HFFc6 (cell line): ENCODE results near the gene PHAF1. TPM values are rescaled to one million over a fixed set of nuclear protein-coding genes. Genes with fewer than 3 reads are reported as not detected.

Experiments used
- DNase-seq: peaks from one replicate; pipeline ENCODE4 v3.0.0-alpha.2; 2018
- H3K27ac Mint-ChIP-seq: 2 replicates; pipeline ENCODE4 v1.8.0; 2020; ENCODE audit warnings: mild to moderate bottlenecking, mixed read lengths
- H3K27me3 Mint-ChIP-seq: 2 replicates; pipeline ENCODE4 v1.8.0; 2021; ENCODE audit warnings: mild to moderate bottlenecking, moderate library complexity, mixed read lengths; ENCODE audit not compliant: insufficient read depth
- H3K36me3 Mint-ChIP-seq: 2 replicates; pipeline ENCODE4 v1.8.0; 2021; ENCODE audit warnings: low read depth, mixed read lengths
- H3K4me1 Mint-ChIP-seq: 2 replicates; pipeline ENCODE4 v1.8.0; 2020; ENCODE audit warnings: low read depth, mixed read lengths
- H3K4me3 Mint-ChIP-seq: 2 replicates; pipeline ENCODE4 v1.8.0; 2020; ENCODE audit warnings: mild to moderate bottlenecking, moderate library complexity, mixed read lengths
- H3K9me3 Mint-ChIP-seq: 2 replicates; pipeline ENCODE4 v1.8.0; 2020; ENCODE audit warnings: mild to moderate bottlenecking, mixed read lengths
- total RNA-seq, 6 experiments: library from RNA; stranded (reverse); fragmentation: NEBNext Ultra II Directional; extraction: Animal tissue kit (Norgen Biotek cat#: 25700); gene quantifications; 2 replicates in 1 of 6; 3 replicates in 5 of 6; pipeline ENCODE4 v1.2.3, GENCODE V29; 2021
- TF ChIP-seq, protein P1 (sequence below): fragments of 200-600 bp; sonication (generic); IDR thresholded peaks from 2 replicates; pipeline ENCODE4 v1.5.0; 2021; ENCODE audit warnings: antibody characterized with exemption, mild to moderate bottlenecking

Gene PHAF1
- total RNA-seq, 6 experiments from 2014 or later = 10.0 to 13.8 (median 11.8) TPM

GRCh38 chr16:67087291-67087690 lies 22.4 kb upstream of the PHAF1 start:
- TF ChIP-seq, protein P1, sequence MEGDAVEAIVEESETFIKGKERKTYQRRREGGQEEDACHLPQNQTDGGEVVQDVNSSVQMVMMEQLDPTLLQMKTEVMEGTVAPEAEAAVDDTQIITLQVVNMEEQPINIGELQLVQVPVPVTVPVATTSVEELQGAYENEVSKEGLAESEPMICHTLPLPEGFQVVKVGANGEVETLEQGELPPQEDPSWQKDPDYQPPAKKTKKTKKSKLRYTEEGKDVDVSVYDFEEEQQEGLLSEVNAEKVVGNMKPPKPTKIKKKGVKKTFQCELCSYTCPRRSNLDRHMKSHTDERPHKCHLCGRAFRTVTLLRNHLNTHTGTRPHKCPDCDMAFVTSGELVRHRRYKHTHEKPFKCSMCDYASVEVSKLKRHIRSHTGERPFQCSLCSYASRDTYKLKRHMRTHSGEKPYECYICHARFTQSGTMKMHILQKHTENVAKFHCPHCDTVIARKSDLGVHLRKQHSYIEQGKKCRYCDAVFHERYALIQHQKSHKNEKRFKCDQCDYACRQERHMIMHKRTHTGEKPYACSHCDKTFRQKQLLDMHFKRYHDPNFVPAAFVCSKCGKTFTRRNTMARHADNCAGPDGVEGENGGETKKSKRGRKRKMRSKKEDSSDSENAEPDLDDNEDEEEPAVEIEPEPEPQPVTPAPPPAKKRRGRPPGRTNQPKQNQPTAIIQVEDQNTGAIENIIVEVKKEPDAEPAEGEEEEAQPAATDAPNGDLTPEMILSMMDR = no peak
- Mint-ChIP-seq H3K9me3 (no peaks in the 10 kb centered on the region), H3K4me3 (no peak overlapping the region), H3K36me3 (peaks cover 9% of the 10 kb centered on the region; the same call in 1 of the 2 replicates), H3K27ac (no peak overlapping the region), H3K4me1 (peaks cover 51% of the 10 kb centered on the region), H3K27me3 (no peaks in the 10 kb centered on the region)
- DNase-seq = no peak

DNA sequence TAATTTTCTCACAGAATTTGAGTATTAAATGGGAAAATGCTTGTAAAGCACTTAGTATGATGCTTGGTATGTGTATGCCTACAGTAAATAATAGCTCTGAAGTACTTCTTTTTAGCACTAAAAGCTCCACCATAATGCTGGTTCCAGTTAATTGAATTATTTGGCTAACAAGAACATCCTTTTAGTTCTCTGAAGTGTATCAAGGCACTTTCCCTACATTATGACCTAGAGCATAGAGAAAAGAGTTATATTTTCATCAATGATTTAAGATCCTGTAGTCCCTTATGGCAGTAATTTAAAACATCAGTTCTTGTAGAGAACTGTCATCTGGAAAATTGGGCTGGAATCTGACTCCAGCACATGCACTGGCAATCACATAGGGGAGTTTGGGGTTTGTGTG lies 21.9 kb upstream of the PHAF1 start:
- DNase-seq = no peak
- peaks cover 51% of the 10 kb centered on the region for H3K4me1 Mint-ChIP-seq
- peaks cover 9% of the 10 kb centered on the region; the same call in 1 of the 2 replicates for H3K36me3 Mint-ChIP-seq
- no peak overlapping the region for H3K4me3 Mint-ChIP-seq
- no peaks in the 10 kb centered on the region for H3K27me3 Mint-ChIP-seq
- H3K9me3 Mint-ChIP-seq = no peaks in the 10 kb centered on the region
- TF ChIP-seq, protein P1 = no peak
- no peak overlapping the region for H3K27ac Mint-ChIP-seq

GRCh38 chr16:67088551-67088950 lies 21.2 kb upstream of the PHAF1 start:
- H3K4me3 Mint-ChIP-seq = no peak overlapping the region
- DNase-seq = no peak
- peaks cover 54% of the 10 kb centered on the region for H3K4me1 Mint-ChIP-seq
- peak overlapping the region; percentile 31; the same call in 1 of the 2 replicates for H3K27ac Mint-ChIP-seq
- no peaks in the 10 kb centered on the region for H3K27me3 Mint-ChIP-seq
- TF ChIP-seq, protein P1 = no peak
- no peaks in the 10 kb centered on the region for H3K9me3 Mint-ChIP-seq
- peaks cover 12% of the 10 kb centered on the region; the same call in 1 of the 2 replicates for H3K36me3 Mint-ChIP-seq

GRCh38 chr16:67089101-67089500 lies 20.6 kb upstream of the PHAF1 start:
- no peak overlapping the region for H3K27ac Mint-ChIP-seq

GRCh38 chr16:67091906-67092566 lies 17.7 kb upstream of the PHAF1 start:
- Mint-ChIP-seq H3K27ac (peak overlapping the region; percentile 92), H3K27me3 (peaks cover 2% of the 10 kb centered on the region; the same call in 1 of the 2 replicates), H3K4me1 (peaks cover 50% of the 10 kb centered on the region), H3K9me3 (no peaks in the 10 kb centered on the region), H3K36me3 (0 out of 2 replicates have a peak, but pooled peaks cover 6% of the 10 kb centered on the region), H3K4me3 (peak overlapping the region; percentile 68)
- TF ChIP-seq, protein P1 = no peak
- peak; percentile 95 for DNase-seq

More at GRCh38 chr16:67089101-67089500, 20.6 kb upstream of the PHAF1 start:
- peaks cover 15% of the 10 kb centered on the region; the same call in 1 of the 2 replicates for H3K36me3 Mint-ChIP-seq
- no peak for DNase-seq
- TF ChIP-seq, protein P1 = no peak
- peaks cover 2% of the 10 kb centered on the region; the same call in 1 of the 2 replicates for H3K27me3 Mint-ChIP-seq
- no peaks in the 10 kb centered on the region for H3K9me3 Mint-ChIP-seq
- H3K4me3 Mint-ChIP-seq = no peak overlapping the region
- peaks cover 60% of the 10 kb centered on the region for H3K4me1 Mint-ChIP-seq
